Measurements from ENCODE around the gene LARP4.

- TF ChIP-seq CTCF (IDR thresholded peaks at IDR 0.05) (no peak), POLR2A (IDR thresholded peaks at IDR 0.05) (no peak)
Observed at GRCh38 chr12:50453872-50454271, 53.2 kb downstream of the LARP4 start.

Measured in right lobe of liver (tissue), 4 donors.